Gastroesophageal sphincter (tissue), 4 donors: ENCODE measurements around the gene KRTAP20-2. TPM values are rescaled to one million over a fixed set of nuclear protein-coding genes. Genes with fewer than 3 reads are reported as not detected.

Source experiments
- ATAC-seq: fragments of 150-250 bp; one replicate; pipeline ENCODE4 v1.9.1; 2016; ENCODE audit warnings: mild to moderate bottlenecking, moderate library complexity
- H3K27ac ChIP-seq, 4 donors: fragments of 200-600 bp; sonication (generic) in 3 of 4; 1 replicate in 3 of 4; 2 replicates in 1 of 4; pipeline ENCODE4 v1.5.1; 2016 to 2019
- H3K27me3 ChIP-seq: fragments of 200-600 bp; sonication (generic); one replicate; pipeline ENCODE4 v1.5.1; 2019
- H3K36me3 ChIP-seq, 2 donors: fragments of 200-600 bp; sonication (generic); one replicate each; pipeline ENCODE4 v1.5.1; 2019; ENCODE audit warnings: control low read depth in 1 of 2
- H3K4me1 ChIP-seq, 3 donors: fragments of 200-600 bp; sonication (generic); 1 replicate in 2 of 3; 2 replicates in 1 of 3; pipeline ENCODE4 v1.5.1; 2016 to 2019; ENCODE audit warnings: control low read depth in 2 of 3
- H3K4me3 ChIP-seq, 2 donors: fragments of 200-600 bp; sonication (generic); one replicate each; pipeline ENCODE4 v1.5.1; 2019; ENCODE audit warnings: mild to moderate bottlenecking in 1 of 2, moderate library complexity in 1 of 2
- H3K9me3 ChIP-seq, 3 donors: fragments of 200-600 bp; sonication (generic); one replicate each; pipeline ENCODE4 v1.5.1; 2017 to 2019; ENCODE audit warnings: control low read depth in 2 of 3
- CTCF ChIP-seq, 4 experiments: fragments of 200-600 bp in 2 of 4; fragments of 450-650 bp in 2 of 4; sonication (generic) in 1 of 4; IDR thresholded peaks; one replicate each; pipeline ENCODE4 v1.5.1; 2017 to 2019; ENCODE audit warnings: antibody characterized with exemption in 4 of 4, mild to moderate bottlenecking in 2 of 4, moderate library complexity in 2 of 4
- EP300 ChIP-seq: sonication (generic); formaldehyde crosslinking; IDR thresholded peaks from one replicate; pipeline ENCODE4 v1.6.1; 2017; ENCODE audit warnings: antibody characterized with exemption, mild to moderate bottlenecking
- POLR2A ChIP-seq, 2 donors: fragments of 450-650 bp; IDR thresholded peaks; one replicate each; pipeline ENCODE4 v1.6.1; 2017; ENCODE audit warnings: antibody characterized with exemption in 2 of 2, mild to moderate bottlenecking in 2 of 2, moderate library complexity in 1 of 2
- POLR2AphosphoS5 ChIP-seq: sonication (generic); formaldehyde crosslinking; IDR thresholded peaks from one replicate; pipeline ENCODE4 v1.6.1; 2017; ENCODE audit warnings: antibody characterized with exemption
- WGBS, 2 donors: methylation state at CpG; one replicate each; pipeline ENCODE4 v1.1.5; 2018; ENCODE audit warnings: low coverage in 1 of 2; 5-methylcytosine and 5-hydroxymethylcytosine counted together
- total RNA-seq, 4 donors: library from RNA; depleted of rRNA; stranded (reverse); fragments of >200 nt; gene quantifications; one replicate each; pipeline ENCODE4 v1.1.0, GENCODE V29; 2016

The KRTAP20-2 gene
- not detected for total RNA-seq

- Histone ChIP-seq H3K27me3 (no peaks in the 10 kb centered on the region), H3K4me1 (no peaks in the 10 kb centered on the region), H3K9me3 (no peaks in the 10 kb centered on the region), H3K4me3 (no peak within 1 kb of the TSS), H3K36me3 (no peaks in the 10 kb centered on the region), H3K27ac (no peak within 1 kb of the TSS)
- no peak for ATAC-seq
- TF ChIP-seq POLR2A (IDR thresholded peaks at IDR 0.05) (no peak), CTCF (IDR thresholded peaks at IDR 0.05) (no peak), POLR2AphosphoS5 (no peak), EP300 (no peak)
- 83 to 100% methylated on average over 1 of the region's 1 CpG for WGBS, 2 donors
Observed at GRCh38 chr21:30634906-30635305, at the start of gene KRTAP20-2. Gene KRTAP20-2, plus strand, starts transcription at chr21:30635206. Its CDS starts 58 bp downstream, at chr21:30635264.

GRCh38 chr21:30590297-30590696 is 44.7 kb upstream of the KRTAP20-2 start, which contains the start of gene KRTAP22-2:
Gene KRTAP22-2, minus strand, starts transcription at chr21:30590397.
- H3K27me3 ChIP-seq, result no peaks in the 10 kb centered on the region
- H3K4me1 ChIP-seq, result no peaks in the 10 kb centered on the region
- no peaks in the 10 kb centered on the region for H3K9me3 ChIP-seq
- no peak within 1 kb of the TSS for H3K4me3 ChIP-seq
- ATAC-seq, result no peak
- no peak within 1 kb of the TSS for H3K27ac ChIP-seq
- TF ChIP-seq POLR2AphosphoS5, result no peak
- TF ChIP-seq CTCF (IDR thresholded peaks at IDR 0.05), result no peak
- TF ChIP-seq POLR2A (IDR thresholded peaks at IDR 0.05), result no peak
- TF ChIP-seq EP300, result no peak
- H3K36me3 ChIP-seq, result no peaks in the 10 kb centered on the region

- no peak for ATAC-seq
- 85 to 100% methylated on average over 3 of the region's 4 CpGs for WGBS, 2 donors
Observed at GRCh38 chr21:30592140-30592539, 42.9 kb upstream of the KRTAP20-2 start, which contains the start of gene KRTAP6-3. Gene KRTAP6-3, plus strand, starts transcription at chr21:30592440. Its CDS starts 6 bp downstream, at chr21:30592446.

GRCh38 chr21:30598802-30599201 is 36.2 kb upstream of the KRTAP20-2 start, which contains the start of gene KRTAP6-2:
Gene KRTAP6-2, minus strand, starts transcription at chr21:30598902. Its CDS starts 28 bp downstream, at chr21:30598874.
- ATAC-seq, result no peak

More at GRCh38 chr21:30592140-30592539, 42.9 kb upstream of the KRTAP20-2 start, which contains the start of gene KRTAP6-3:
- no peak within 1 kb of the TSS for H3K27ac ChIP-seq
- H3K4me3 ChIP-seq, result no peak within 1 kb of the TSS
- no peaks in the 10 kb centered on the region for H3K9me3 ChIP-seq
- TF ChIP-seq POLR2A (IDR thresholded peaks at IDR 0.05) (no peak), POLR2AphosphoS5 (no peak), EP300 (no peak), CTCF (IDR thresholded peaks at IDR 0.05) (no peak)
- H3K4me1 ChIP-seq, result no peaks in the 10 kb centered on the region
- H3K36me3 ChIP-seq, result no peaks in the 10 kb centered on the region
- no peaks in the 10 kb centered on the region for H3K27me3 ChIP-seq

More at GRCh38 chr21:30598802-30599201, 36.2 kb upstream of the KRTAP20-2 start, which contains the start of gene KRTAP6-2:
- no peak within 1 kb of the TSS for H3K27ac ChIP-seq
- WGBS, 2 donors, result 100% methylated on average over 5 of the region's 6 CpGs; no CpG with 5 or more reads in 1 of the 2 donors
- H3K9me3 ChIP-seq, result no peaks in the 10 kb centered on the region
- no peak within 1 kb of the TSS for H3K4me3 ChIP-seq
- H3K4me1 ChIP-seq, result no peaks in the 10 kb centered on the region
- TF ChIP-seq CTCF (IDR thresholded peaks at IDR 0.05), result no peak
- TF ChIP-seq POLR2A (IDR thresholded peaks at IDR 0.05), result no peak
- TF ChIP-seq EP300, result no peak
- TF ChIP-seq POLR2AphosphoS5, result no peak
- no peaks in the 10 kb centered on the region for H3K36me3 ChIP-seq
- H3K27me3 ChIP-seq, result no peaks in the 10 kb centered on the region
